Stomach (tissue), 9 donors: ENCODE data around the gene WWOX. TPM values are rescaled to one million over a fixed set of nuclear protein-coding genes. Genes with fewer than 3 reads are reported as not detected.

Experiments used
- DNase-seq, 2 donors: peaks; one replicate each; pipeline versions ENCODE4 v3.0.0 to v3.0.0-alpha.2; 2013 to 2019
- H3K27ac ChIP-seq, 5 donors: fragments of 200-600 bp in 4 of 5; sonication (generic) in 4 of 5; one replicate each; pipeline ENCODE4 v1.5.1; 2013 to 2019; ENCODE audit warnings: mild to moderate bottlenecking in 1 of 5, moderate library complexity in 1 of 5
- H3K27me3 ChIP-seq, 3 donors: fragments of 200-600 bp; sonication (generic); one replicate each; pipeline ENCODE4 v1.5.1; 2017 to 2019; ENCODE audit warnings: mixed run types in 1 of 3
- H3K36me3 ChIP-seq, 4 donors: fragments of 200-600 bp; sonication (generic); 1 replicate in 3 of 4; 2 replicates in 1 of 4; pipeline ENCODE4 v1.5.1; 2016 to 2019
- H3K4me1 ChIP-seq, 4 donors: fragments of 200-600 bp; sonication (generic); one replicate each; pipeline ENCODE4 v1.5.1; 2016 to 2019
- H3K4me3 ChIP-seq, 4 donors: fragments of 200-600 bp; sonication (generic) in 3 of 4; one replicate each; pipeline ENCODE4 v1.5.1; 2016 to 2019; ENCODE audit warnings: mild to moderate bottlenecking in 1 of 4
- H3K9me3 ChIP-seq, 4 donors: fragments of 200-600 bp; sonication (generic); one replicate each; pipeline ENCODE4 v1.5.1; 2016 to 2019
- EP300 ChIP-seq: sonication (generic); formaldehyde crosslinking; IDR thresholded peaks from one replicate; pipeline ENCODE4 v1.6.1; 2017; ENCODE audit warnings: antibody characterized with exemption
- POLR2A ChIP-seq, 4 donors: fragments of 450-650 bp; IDR thresholded peaks; one replicate each; pipeline ENCODE4 v1.6.1; 2016; ENCODE audit warnings: antibody characterized with exemption in 4 of 4, control low read depth in 2 of 4, mild to moderate bottlenecking in 1 of 4, moderate library complexity in 1 of 4
- POLR2AphosphoS5 ChIP-seq, 3 donors: sonication (generic); formaldehyde crosslinking; IDR thresholded peaks; one replicate each; pipeline ENCODE4 v1.6.1; 2016; ENCODE audit warnings: antibody characterized with exemption in 3 of 3
- WGBS, 5 donors: extraction: QIAGEN DNeasy Blood & Tissue Kit in 3 of 5; methylation state at CpG; one replicate each; pipeline versions ENCODE4 v1.1.5 to v1.1.7; 2013 to 2018; 5-methylcytosine and 5-hydroxymethylcytosine counted together
- intact Hi-C: fragments of 100-400 bp; cut with DNase I; formaldehyde crosslinking; loops from one replicate; pipeline ENCODE4 v1.15.1; 2023; ENCODE audit warnings: low total_unique reads
- polyA plus RNA-seq, 3 donors: library from polyadenylated mRNA; stranded (reverse); fragments of 200-250 nt; gene quantifications; one replicate each; pipeline ENCODE4 v1.2.3, GENCODE V29; 2013
- total RNA-seq, 5 donors: library from RNA; depleted of rRNA; stranded (reverse); fragments of >200 nt; gene quantifications; one replicate each; pipeline versions ENCODE4 v1.1.0 to v1.2.3, GENCODE V29; 2014 to 2016
- TF ChIP-seq, protein P1 (sequence below), 7 experiments: fragments of 450-650 bp in 4 of 7; fragments of 200-600 bp in 3 of 7; sonication (generic) in 3 of 7; IDR thresholded peaks; one replicate each; pipeline ENCODE4 v1.5.1; 2016 to 2019; ENCODE audit warnings: antibody characterized with exemption in 7 of 7, control low read depth in 2 of 7, mild to moderate bottlenecking in 1 of 7
- donor health status: healthy with polysubstance abuse.
- donor health status: Bipolar disorder and iron deficiency.
- donor health status: healthy.

WWOX gene
- total and polyA plus RNA-seq, 8 donors = 7.7 to 129 (median 48.7) TPM

DNA sequence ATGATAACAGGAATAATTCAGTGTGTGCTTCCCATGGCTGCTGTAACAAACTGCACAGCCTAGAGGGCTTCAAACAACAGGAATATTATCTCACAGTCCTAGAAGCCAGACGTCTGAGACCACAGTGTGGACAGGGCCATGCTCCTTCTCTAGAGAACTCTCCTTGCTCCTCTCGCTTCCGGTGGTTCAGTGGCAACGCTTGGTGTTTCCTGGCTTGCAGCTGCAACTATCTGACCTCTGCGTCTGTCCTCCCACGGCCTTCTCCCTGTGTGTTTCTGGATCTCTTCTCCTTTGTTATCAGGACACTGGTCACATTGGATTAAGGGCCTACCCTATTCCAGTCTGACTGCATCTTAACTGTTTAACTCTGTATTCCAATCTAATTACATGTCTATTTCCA, 1086.7 kb downstream of the WWOX start:
- 74 to 89% (median 83%) methylated on average over 6 of the region's 6 CpGs for WGBS, 5 donors

DNA sequence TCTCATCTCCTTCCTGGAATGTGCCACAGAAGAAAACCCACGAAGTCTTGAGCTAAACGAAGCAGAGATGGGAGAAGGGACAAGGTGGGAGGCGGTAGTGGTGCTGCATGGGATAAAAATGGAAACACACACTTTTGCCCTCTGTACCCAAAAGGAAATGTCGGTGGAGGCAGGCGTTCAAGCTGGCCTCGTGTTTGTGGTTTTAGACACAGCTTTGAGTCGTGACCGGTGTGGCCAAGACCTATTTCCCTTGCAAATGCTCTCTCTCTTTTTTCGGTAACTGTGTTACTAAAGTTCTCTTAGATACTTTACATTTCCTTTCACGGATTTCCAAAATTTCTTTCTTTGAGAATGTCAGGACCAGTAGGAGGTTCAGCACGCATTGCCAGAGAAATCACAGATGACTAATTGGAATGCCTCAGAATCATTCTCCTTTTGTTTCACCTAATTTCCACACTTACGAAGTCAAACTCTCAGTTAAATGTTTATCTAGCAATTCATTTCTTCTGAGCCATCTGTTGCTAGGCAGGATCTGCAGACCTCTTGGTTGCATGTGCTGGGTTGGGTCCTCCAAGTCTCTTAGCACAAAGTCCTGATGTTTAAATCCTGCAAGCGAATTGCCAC, 1088.8 kb downstream of the WWOX start:
- TF ChIP-seq POLR2A (IDR thresholded peaks at IDR 0.05) (no peak), EP300 (no peak), POLR2AphosphoS5 (IDR thresholded peaks at IDR 0.05) (no peak)
- TF ChIP-seq, protein P1, sequence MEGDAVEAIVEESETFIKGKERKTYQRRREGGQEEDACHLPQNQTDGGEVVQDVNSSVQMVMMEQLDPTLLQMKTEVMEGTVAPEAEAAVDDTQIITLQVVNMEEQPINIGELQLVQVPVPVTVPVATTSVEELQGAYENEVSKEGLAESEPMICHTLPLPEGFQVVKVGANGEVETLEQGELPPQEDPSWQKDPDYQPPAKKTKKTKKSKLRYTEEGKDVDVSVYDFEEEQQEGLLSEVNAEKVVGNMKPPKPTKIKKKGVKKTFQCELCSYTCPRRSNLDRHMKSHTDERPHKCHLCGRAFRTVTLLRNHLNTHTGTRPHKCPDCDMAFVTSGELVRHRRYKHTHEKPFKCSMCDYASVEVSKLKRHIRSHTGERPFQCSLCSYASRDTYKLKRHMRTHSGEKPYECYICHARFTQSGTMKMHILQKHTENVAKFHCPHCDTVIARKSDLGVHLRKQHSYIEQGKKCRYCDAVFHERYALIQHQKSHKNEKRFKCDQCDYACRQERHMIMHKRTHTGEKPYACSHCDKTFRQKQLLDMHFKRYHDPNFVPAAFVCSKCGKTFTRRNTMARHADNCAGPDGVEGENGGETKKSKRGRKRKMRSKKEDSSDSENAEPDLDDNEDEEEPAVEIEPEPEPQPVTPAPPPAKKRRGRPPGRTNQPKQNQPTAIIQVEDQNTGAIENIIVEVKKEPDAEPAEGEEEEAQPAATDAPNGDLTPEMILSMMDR (IDR thresholded peaks at IDR 0.05) = no peak
- intact Hi-C loops = no loop called here

More for the DNA sequence above, 1086.7 kb downstream of the WWOX start:
- DNase-seq = no peak
- Histone ChIP-seq H3K27me3 (no peaks in the 10 kb centered on the region), H3K4me1 (no peaks in the 10 kb centered on the region), H3K4me3 (no peak overlapping the region), H3K27ac (no peak overlapping the region), H3K9me3 (no peaks in the 10 kb centered on the region), H3K36me3 (no peaks in the 10 kb centered on the region)
- intact Hi-C loops = no loop called here
- TF ChIP-seq POLR2AphosphoS5 (IDR thresholded peaks at IDR 0.05) = no peak
- TF ChIP-seq EP300 = no peak
- TF ChIP-seq POLR2A (IDR thresholded peaks at IDR 0.05) = no peak
- TF ChIP-seq, protein P1 (IDR thresholded peaks at IDR 0.05) = no peak

DNA sequence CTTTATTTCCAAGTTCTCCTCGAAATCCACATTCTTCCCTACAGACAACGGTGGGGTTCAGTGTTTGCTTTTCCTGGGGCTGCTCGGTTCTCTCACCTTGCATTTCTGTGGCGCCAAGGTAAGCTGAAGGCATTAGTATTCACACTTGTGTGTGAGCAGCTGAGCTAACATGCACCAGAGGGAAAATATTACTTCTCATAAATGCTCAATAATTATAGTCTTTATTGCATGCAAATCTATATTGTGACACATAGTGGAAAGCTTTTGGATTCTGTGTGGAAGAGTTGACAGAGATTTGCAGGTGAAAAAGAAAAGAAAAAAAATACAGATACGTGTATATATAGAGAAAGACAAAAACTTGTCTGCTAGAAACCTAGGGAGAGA, 1089.3 kb downstream of the WWOX start:
- Histone ChIP-seq H3K27me3 (no peaks in the 10 kb centered on the region), H3K9me3 (no peaks in the 10 kb centered on the region), H3K4me3 (no peak overlapping the region), H3K4me1 (no peaks in the 10 kb centered on the region), H3K27ac (no peak overlapping the region), H3K36me3 (no peaks in the 10 kb centered on the region)
- DNase-seq = no peak
- TF ChIP-seq EP300 = no peak
- TF ChIP-seq, protein P1 (IDR thresholded peaks at IDR 0.05) = no peak
- no peak for TF ChIP-seq POLR2A (IDR thresholded peaks at IDR 0.05)
- TF ChIP-seq POLR2AphosphoS5 (IDR thresholded peaks at IDR 0.05) = no peak
- intact Hi-C loops = no loop called here
- WGBS, 5 donors = 73 to 91% (median 75%) methylated on average over 5 of the region's 5 CpGs

More for the DNA sequence above, 1088.8 kb downstream of the WWOX start:
- H3K27ac ChIP-seq = no peak overlapping the region
- no peaks in the 10 kb centered on the region for H3K4me1 ChIP-seq
- 77 to 86% (median 81%) methylated on average over 13 of the region's 13 CpGs for WGBS, 5 donors
- H3K36me3 ChIP-seq = no peaks in the 10 kb centered on the region
- no peak for DNase-seq
- no peaks in the 10 kb centered on the region for H3K9me3 ChIP-seq
- no peak overlapping the region for H3K4me3 ChIP-seq
- no peaks in the 10 kb centered on the region for H3K27me3 ChIP-seq

DNA sequence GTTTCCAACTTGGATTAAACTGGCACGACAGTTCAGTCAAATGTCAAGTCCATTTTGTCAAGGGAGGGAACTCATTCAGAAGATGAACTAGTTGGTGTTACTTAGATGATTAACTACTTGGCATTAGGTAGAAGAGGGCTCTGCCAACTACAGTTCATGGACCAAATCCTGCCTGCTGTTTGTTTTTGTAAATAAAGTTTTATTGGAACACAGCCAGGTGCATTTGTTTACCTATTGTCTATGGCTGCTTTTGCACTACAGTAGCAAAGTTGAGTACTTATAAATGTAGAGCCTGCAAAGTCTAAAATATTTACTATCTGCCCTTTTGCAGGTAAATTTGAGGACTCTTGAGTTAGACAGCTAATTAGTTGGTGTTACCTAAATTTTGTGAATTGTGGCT, 1091.1 kb downstream of the WWOX start:
- TF ChIP-seq, protein P1 (IDR thresholded peaks at IDR 0.05) = no peak
- no peak for TF ChIP-seq POLR2AphosphoS5 (IDR thresholded peaks at IDR 0.05)
- no peak for TF ChIP-seq POLR2A (IDR thresholded peaks at IDR 0.05)
- no peak for TF ChIP-seq EP300
- no peaks in the 10 kb centered on the region for H3K4me1 ChIP-seq
- WGBS, 5 donors = 72 to 98% (median 95%) methylated on average over 1 of the region's 1 CpG
- intact Hi-C loops = no loop called here
- no peak overlapping the region for H3K27ac ChIP-seq
- H3K9me3 ChIP-seq = no peaks in the 10 kb centered on the region
- no peak for DNase-seq
- H3K4me3 ChIP-seq = no peak overlapping the region
- H3K27me3 ChIP-seq = no peaks in the 10 kb centered on the region
- H3K36me3 ChIP-seq = no peaks in the 10 kb centered on the region
